Mesenchymal stem cell (in vitro differentiated cells and primary cell): ENCODE measurements around the gene GTF3C1.
A peak's percentile ranks its signal among the peaks of the same experiment; 100 is the strongest.

ENCODE experiments used
- DNase-seq: peaks from one replicate; pipeline ENCODE4 v3.0.0-alpha.2; 2013
- H2AFZ ChIP-seq: one replicate; pipeline ENCODE4 v1.6.1; 2013; ENCODE audit warnings: low read depth, mild to moderate bottlenecking, control low read depth, inconsistent platforms, low read length, moderate library complexity
- H2AK5ac ChIP-seq: 2 replicates; pipeline ENCODE4 v1.6.1; 2013; ENCODE audit warnings: low read length, moderate library complexity, mild to moderate bottlenecking, inconsistent platforms; ENCODE audit not compliant: severe bottlenecking
- H2BK120ac ChIP-seq: one replicate; pipeline ENCODE4 v1.6.1; 2013; ENCODE audit warnings: low read depth, mild to moderate bottlenecking, inconsistent platforms, low read length, moderate library complexity
- H2BK12ac ChIP-seq, 2 experiments: one replicate each; pipeline ENCODE4 v1.6.1; 2013; ENCODE audit warnings: inconsistent platforms in 2 of 2, low read length in 2 of 2, mild to moderate bottlenecking in 2 of 2, moderate library complexity in 2 of 2, control low read depth in 1 of 2
- H2BK15ac ChIP-seq: one replicate; pipeline ENCODE4 v1.6.1; 2013; ENCODE audit warnings: mild to moderate bottlenecking, low read depth, inconsistent platforms; ENCODE audit not compliant: poor library complexity, severe bottlenecking
- H2BK5ac ChIP-seq: 2 replicates; pipeline ENCODE4 v1.6.1; 2013; ENCODE audit warnings: low read depth, mild to moderate bottlenecking, low read length, control low read depth, inconsistent platforms; ENCODE audit not compliant: poor library complexity, severe bottlenecking
- H3K14ac ChIP-seq, 2 experiments: one replicate each; pipeline ENCODE4 v1.6.1; 2013; ENCODE audit warnings: inconsistent platforms in 2 of 2, low read length in 2 of 2, control low read depth in 1 of 2, mild to moderate bottlenecking in 1 of 2, moderate library complexity in 1 of 2
- H3K18ac ChIP-seq, 2 experiments: one replicate each; pipeline ENCODE4 v1.6.1; 2013; ENCODE audit warnings: inconsistent platforms in 2 of 2, low read length in 2 of 2, control low read depth in 1 of 2, low read depth in 1 of 2, mild to moderate bottlenecking in 1 of 2
- H3K23ac ChIP-seq, 2 experiments: one replicate each; pipeline ENCODE4 v1.6.1; 2013; ENCODE audit warnings: inconsistent platforms in 2 of 2, low read length in 2 of 2, mild to moderate bottlenecking in 2 of 2, moderate library complexity in 2 of 2, control low read depth in 1 of 2
- H3K27ac ChIP-seq: 2 replicates; pipeline ENCODE4 v1.5.1; 2013; ENCODE audit warnings: mild to moderate bottlenecking, moderate library complexity, low read length, control low read depth, inconsistent platforms; ENCODE audit not compliant: poor library complexity, severe bottlenecking
- H3K27me3 ChIP-seq, 2 experiments: 2 replicates each; pipeline versions ENCODE4 v1.6.1 to v1.7.0; 2013; ENCODE audit warnings: low read length in 2 of 2, mild to moderate bottlenecking in 2 of 2, moderate library complexity in 2 of 2, control low read depth in 1 of 2, inconsistent platforms in 1 of 2; ENCODE audit not compliant: control insufficient read depth in 1 of 2, insufficient read depth in 1 of 2
- H3K36me3 ChIP-seq, 2 experiments: 2 replicates each; pipeline versions ENCODE4 v1.6.1 to v1.7.0; 2013; ENCODE audit warnings: low read length in 2 of 2, control low read depth in 1 of 2, inconsistent platforms in 1 of 2, low read depth in 1 of 2, mild to moderate bottlenecking in 1 of 2; ENCODE audit not compliant: insufficient read depth in 2 of 2, control insufficient read depth in 1 of 2
- H3K4ac ChIP-seq, 2 experiments: one replicate each; pipeline ENCODE4 v1.6.1; 2013; ENCODE audit warnings: inconsistent platforms in 2 of 2, low read length in 2 of 2, mild to moderate bottlenecking in 2 of 2, moderate library complexity in 2 of 2, control low read depth in 1 of 2, low read depth in 1 of 2
- H3K4me1 ChIP-seq: 2 replicates; pipeline ENCODE4 v1.6.1; 2013; ENCODE audit warnings: low read depth, low read length, control low read depth; ENCODE audit not compliant: control insufficient read depth, insufficient read depth
- H3K4me2 ChIP-seq: 2 replicates; pipeline ENCODE4 v1.6.1; 2013; ENCODE audit warnings: low read length, mild to moderate bottlenecking, inconsistent platforms; ENCODE audit not compliant: poor library complexity, severe bottlenecking
- H3K4me3 ChIP-seq, 2 experiments: 2 replicates each; pipeline versions ENCODE4 v1.5.1 to v1.7.0; 2013; ENCODE audit warnings: low read length in 2 of 2, mild to moderate bottlenecking in 2 of 2, control low read depth in 1 of 2, low read depth in 1 of 2; ENCODE audit not compliant: insufficient read depth in 1 of 2
- H3K79me1 ChIP-seq: replicated peaks from 2 replicates; pipeline ENCODE4 v1.6.1; 2013; ENCODE audit warnings: mild to moderate bottlenecking, control low read depth, low read length, inconsistent platforms; ENCODE audit not compliant: poor library complexity, severe bottlenecking
- H3K9ac ChIP-seq: 2 replicates; pipeline ENCODE4 v1.7.0; 2013; ENCODE audit warnings: mild to moderate bottlenecking, low read length, moderate library complexity
- H3K9me3 ChIP-seq: 2 replicates; pipeline ENCODE4 v1.7.0; 2013; ENCODE audit warnings: mild to moderate bottlenecking, low read length; ENCODE audit not compliant: control insufficient read depth
- H4K8ac ChIP-seq: one replicate; pipeline ENCODE4 v1.6.1; 2013; ENCODE audit warnings: inconsistent platforms, mild to moderate bottlenecking, low read length, moderate library complexity
- H4K91ac ChIP-seq: one replicate; pipeline ENCODE4 v1.6.1; 2013; ENCODE audit warnings: mild to moderate bottlenecking, low read length, inconsistent platforms
- WGBS: methylation state at CpG from one replicate; pipeline ENCODE4 v1.1.7; 2013; ENCODE audit warnings: mixed read lengths; 5-methylcytosine and 5-hydroxymethylcytosine counted together

The GTF3C1 gene

DNA sequence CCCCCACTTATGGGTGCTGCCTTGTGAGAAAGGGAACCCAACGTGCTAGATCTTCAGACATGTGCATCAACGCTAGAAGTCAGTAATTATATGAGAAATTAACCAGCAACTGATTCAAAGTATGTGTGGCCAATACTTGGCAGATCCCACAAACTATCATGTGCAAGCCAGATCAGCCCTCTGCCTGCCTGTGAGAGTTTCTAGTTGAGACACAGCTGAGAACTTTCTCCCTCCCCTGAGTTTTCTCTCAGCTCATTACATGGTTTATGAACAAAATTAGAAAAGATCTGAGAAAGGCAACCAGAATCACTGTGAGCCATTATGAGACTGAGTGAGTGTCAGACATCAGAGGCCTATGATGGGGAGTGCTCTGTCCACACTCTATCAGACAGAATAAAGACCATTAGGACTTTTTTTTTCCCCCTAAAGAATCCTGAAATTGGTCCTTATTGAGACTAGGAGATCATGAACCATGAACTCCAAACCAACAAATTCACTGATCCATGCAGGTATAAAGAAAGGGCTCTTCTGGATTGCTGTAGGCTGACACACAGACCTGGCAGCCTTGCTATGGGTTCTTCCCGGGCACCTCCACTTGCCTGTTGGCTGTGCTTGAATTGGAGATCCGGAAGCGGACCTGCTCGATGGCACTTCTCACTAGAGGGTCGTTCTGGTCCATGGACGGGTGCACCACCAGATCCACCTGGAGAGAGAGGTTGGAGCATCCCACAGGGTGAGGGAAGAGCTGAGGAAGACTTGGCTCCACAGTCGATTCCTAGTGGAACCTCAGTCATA, 51.5 kb downstream of the GTF3C1 start:
- H3K4ac ChIP-seq, result no peak overlapping the region
- no peak overlapping the region for H3K27ac ChIP-seq
- no peak overlapping the region for H3K9ac ChIP-seq
- no peak overlapping the region for H3K14ac ChIP-seq
- H4K8ac ChIP-seq, result no peak overlapping the region
- H2BK15ac ChIP-seq, result no peak overlapping the region
- H2AK5ac ChIP-seq, result no peak overlapping the region
- H2BK12ac ChIP-seq, result no peak overlapping the region
- no peak overlapping the region for H3K4me3 ChIP-seq
- H3K4me2 ChIP-seq, result no peak overlapping the region
- H3K36me3 ChIP-seq, result peaks cover 74 to 97% of the 10 kb centered on the region in 2 experiments
- no peaks in the 10 kb centered on the region for H3K27me3 ChIP-seq
- no peak overlapping the region for H3K18ac ChIP-seq
- DNase-seq, result no peak
- H2AFZ ChIP-seq, result no peak overlapping the region
- H3K23ac ChIP-seq, result no peak overlapping the region
- no peaks in the 10 kb centered on the region for H3K9me3 ChIP-seq
- H3K79me1 ChIP-seq, result peaks cover 21% of the 10 kb centered on the region
- no peak overlapping the region for H4K91ac ChIP-seq
- H3K4me1 ChIP-seq, result peaks cover 6% of the 10 kb centered on the region
- H2BK5ac ChIP-seq, result no peak overlapping the region
- no peak overlapping the region for H2BK120ac ChIP-seq
- 98% methylated on average over 9 of the region's 9 CpGs for WGBS

DNA sequence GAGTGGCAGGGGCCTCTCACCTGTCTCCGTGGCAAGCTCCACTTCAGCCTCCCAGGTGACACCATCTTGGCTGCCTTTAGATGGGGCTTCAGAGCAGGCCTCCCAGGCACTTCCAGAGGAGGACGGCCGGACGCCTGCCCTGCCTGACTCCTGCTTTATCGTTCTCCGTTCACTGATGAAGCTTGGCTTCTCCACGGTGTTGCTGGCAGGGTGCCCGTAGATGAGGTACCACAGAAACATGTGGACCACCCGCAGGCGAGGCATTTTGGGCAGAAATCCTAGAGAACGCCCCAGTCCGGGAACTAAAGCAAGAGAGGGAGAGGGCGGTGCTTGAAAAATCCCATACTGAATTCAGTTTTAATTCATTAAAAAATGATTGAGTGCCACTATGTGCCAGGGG, 54.5 kb downstream of the GTF3C1 start:
- Histone ChIP-seq H3K27me3 (no peaks in the 10 kb centered on the region), H2BK120ac (no peak overlapping the region), H2AK5ac (no peak overlapping the region), H2BK12ac (no peak overlapping the region), H3K23ac (no peak overlapping the region), H3K79me1 (peaks cover 29% of the 10 kb centered on the region), H2BK15ac (no peak overlapping the region), H4K91ac (no peak overlapping the region), H3K4me3 (no peak overlapping the region), H3K18ac (no peak overlapping the region), H3K4me2 (no peak overlapping the region), H3K4ac (no peak overlapping the region), H3K9ac (peak overlapping the region; percentile 48), H2BK5ac (no peak overlapping the region), H3K27ac (no peak overlapping the region), H3K14ac (no peak overlapping the region), H4K8ac (no peak overlapping the region), H3K36me3 (peaks cover 70 to 97% of the 10 kb centered on the region in 2 experiments), H3K4me1 (peaks cover 11% of the 10 kb centered on the region), H3K9me3 (no peaks in the 10 kb centered on the region), H2AFZ (no peak overlapping the region)
- DNase-seq, result no peak
- 97% methylated on average over 13 of the region's 13 CpGs for WGBS

DNA sequence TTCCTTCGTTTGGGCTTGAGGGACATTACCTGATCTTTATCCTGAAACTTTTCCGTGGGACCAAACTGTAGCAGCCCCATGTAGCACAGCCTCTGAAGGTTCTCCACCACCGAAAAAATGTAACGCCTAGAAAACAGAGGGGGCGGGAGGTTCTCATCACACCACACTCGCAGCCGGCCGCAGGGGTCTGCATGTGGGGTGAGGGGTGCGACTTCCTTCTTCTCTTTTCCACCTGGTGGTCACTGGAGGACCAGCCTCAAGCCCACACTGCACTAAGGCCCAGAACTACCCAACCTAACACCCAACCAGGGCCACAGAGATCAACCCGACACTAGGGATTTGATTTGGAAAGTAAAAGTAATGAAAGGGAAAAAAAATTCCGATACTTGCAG, 57.1 kb downstream of the GTF3C1 start:
- Histone ChIP-seq H3K4ac (no peak overlapping the region), H2BK12ac (no peak overlapping the region), H4K8ac (no peak overlapping the region), H3K18ac (no peak overlapping the region), H3K9me3 (no peaks in the 10 kb centered on the region), H2AFZ (no peak overlapping the region), H3K27me3 (no peaks in the 10 kb centered on the region), H3K23ac (no peak overlapping the region), H3K27ac (no peak overlapping the region), H3K4me3 (no peak overlapping the region), H3K14ac (no peak overlapping the region), H2BK120ac (no peak overlapping the region), H3K4me1 (peaks cover 11% of the 10 kb centered on the region), H3K9ac (no peak overlapping the region), H3K4me2 (no peak overlapping the region), H3K79me1 (peaks cover 34% of the 10 kb centered on the region), H2AK5ac (no peak overlapping the region), H2BK15ac (no peak overlapping the region), H4K91ac (no peak overlapping the region), H3K36me3 (peaks cover 72 to 98% of the 10 kb centered on the region in 2 experiments), H2BK5ac (no peak overlapping the region)
- DNase-seq, result no peak
- 80% methylated on average over 4 of the region's 11 CpGs for WGBS

DNA sequence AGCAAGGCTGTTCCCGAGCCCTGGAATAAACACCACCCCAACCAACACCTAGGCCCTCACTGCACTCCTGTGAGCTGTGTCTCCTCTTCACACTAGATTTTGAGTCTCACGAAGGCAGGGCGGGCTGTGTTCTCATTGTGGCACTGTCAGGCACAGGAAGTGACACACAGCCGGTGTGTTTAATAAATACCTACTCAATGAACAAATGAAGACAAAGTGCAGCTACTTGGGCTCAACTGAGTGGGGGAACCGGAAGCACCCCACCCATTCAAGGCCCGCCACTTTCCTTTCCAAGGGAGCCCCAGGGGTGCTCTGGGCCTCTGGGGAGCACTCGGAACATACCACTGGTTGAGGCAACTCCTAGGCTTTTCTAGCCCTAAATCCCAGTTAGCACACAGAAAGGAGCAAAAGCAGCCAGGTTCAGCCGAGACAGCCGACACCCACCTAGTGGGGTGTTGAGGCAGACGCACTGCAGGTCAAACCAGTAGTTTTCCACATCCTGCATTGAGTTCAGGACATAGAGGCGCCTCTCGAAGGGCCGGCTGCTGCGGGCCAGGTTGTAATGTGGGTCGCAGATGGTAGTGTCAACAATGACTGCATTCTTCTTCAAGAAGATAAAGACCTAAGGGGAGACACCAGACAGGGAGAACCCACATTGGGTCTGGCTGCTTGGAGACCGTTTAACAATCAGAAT, 57.7 kb downstream of the GTF3C1 start:
- peak overlapping the region in 1 of 2 experiments; percentile 14 for H3K18ac ChIP-seq
- no peak overlapping the region for H2AFZ ChIP-seq
- H3K27me3 ChIP-seq, result no peaks in the 10 kb centered on the region
- no peak overlapping the region for H3K9ac ChIP-seq
- no peak overlapping the region for H2BK5ac ChIP-seq
- no peaks in the 10 kb centered on the region for H3K9me3 ChIP-seq
- no peak overlapping the region for H3K4ac ChIP-seq
- H3K36me3 ChIP-seq, result peaks cover 72 to 98% of the 10 kb centered on the region in 2 experiments
- no peak overlapping the region for H3K4me3 ChIP-seq
- no peak for DNase-seq
- H2BK120ac ChIP-seq, result no peak overlapping the region
- no peak overlapping the region for H3K14ac ChIP-seq
- H2BK12ac ChIP-seq, result no peak overlapping the region
- H3K79me1 ChIP-seq, result peaks cover 34% of the 10 kb centered on the region
- no peak overlapping the region for H2AK5ac ChIP-seq
- no peak overlapping the region for H4K8ac ChIP-seq
- H3K4me2 ChIP-seq, result no peak overlapping the region
- 84% methylated on average over 16 of the region's 16 CpGs for WGBS
- no peak overlapping the region for H4K91ac ChIP-seq
- H3K27ac ChIP-seq, result no peak overlapping the region
- H2BK15ac ChIP-seq, result no peak overlapping the region
- H3K23ac ChIP-seq, result no peak overlapping the region
- peaks cover 11% of the 10 kb centered on the region for H3K4me1 ChIP-seq
